Upper lobe of left lung (tissue), 6 donors: ENCODE data around the gene COX7A1. TPM values are rescaled to one million over a fixed set of nuclear protein-coding genes. Genes with fewer than 3 reads are reported as not detected.

Experiments
- ATAC-seq, 2 donors: fragments of 200-7000 bp; cut with Tn5 transposase; one replicate each; pipeline ENCODE4 v1.9.1; 2022; ENCODE audit warnings: mild to moderate bottlenecking in 2 of 2, moderate library complexity in 2 of 2; ENCODE audit not compliant: low FRiP score in 2 of 2
- DNase-seq, 2 donors: peaks; one replicate each; pipeline ENCODE4 v3.0.0-alpha.2; 2019 to 2020
- H3K27ac ChIP-seq, 4 donors: fragments of 200-600 bp; sonication (generic); one replicate each; pipeline ENCODE4 v1.5.1; 2016 to 2019
- H3K27me3 ChIP-seq, 4 donors: fragments of 200-600 bp; sonication (generic); one replicate each; pipeline ENCODE4 v1.5.1; 2017 to 2019
- H3K36me3 ChIP-seq, 4 donors: fragments of 200-600 bp; sonication (generic); one replicate each; pipeline ENCODE4 v1.5.1; 2016 to 2019
- H3K4me1 ChIP-seq, 4 donors: fragments of 200-600 bp; sonication (generic); one replicate each; pipeline ENCODE4 v1.5.1; 2018 to 2019
- H3K4me3 ChIP-seq, 4 donors: fragments of 200-600 bp; sonication (generic); one replicate each; pipeline ENCODE4 v1.5.1; 2017 to 2019; ENCODE audit warnings: mild to moderate bottlenecking in 2 of 4, moderate library complexity in 1 of 4
- H3K9me3 ChIP-seq, 4 donors: fragments of 200-600 bp; sonication (generic); one replicate each; pipeline ENCODE4 v1.5.1; 2018 to 2019
- CTCF ChIP-seq, 6 experiments: fragments of 450-650 bp in 4 of 6; fragments of 200-600 bp in 2 of 6; sonication (generic) in 2 of 6; IDR thresholded peaks; one replicate each; pipeline ENCODE4 v1.5.1; 2016 to 2019; ENCODE audit warnings: antibody characterized with exemption in 6 of 6
- EP300 ChIP-seq, 4 donors: sonication (generic); formaldehyde crosslinking; IDR thresholded peaks; one replicate each; pipeline ENCODE4 v1.5.1; 2017; ENCODE audit warnings: antibody characterized with exemption in 4 of 4, control low read depth in 2 of 4
- POLR2A ChIP-seq, 4 donors: fragments of 450-650 bp; IDR thresholded peaks; one replicate each; pipeline ENCODE4 v1.5.1; 2016 to 2017; ENCODE audit warnings: antibody characterized with exemption in 4 of 4, mild to moderate bottlenecking in 2 of 4
- POLR2AphosphoS5 ChIP-seq, 2 donors: sonication (generic); formaldehyde crosslinking; IDR thresholded peaks; one replicate each; pipeline ENCODE4 v1.5.1; 2017; ENCODE audit warnings: antibody characterized with exemption in 2 of 2
- WGBS, 2 donors: methylation state at CpG; one replicate each; pipeline ENCODE4 v1.1.5; 2017 to 2018; 5-methylcytosine and 5-hydroxymethylcytosine counted together
- total RNA-seq, 6 donors: library from RNA; depleted of rRNA in 4 of 6; stranded (reverse); fragments of >200 nt in 4 of 6; gene quantifications; one replicate each; pipeline versions ENCODE4 v1.1.0 to v1.2.1, GENCODE V29; 2016 to 2021
- donor health status: DM: no; HTN: no; CAD: no; lungs with moderate emphysema.
- donor health status: DM: no; HTN: yes; CAD: no; lungs with severe emphysema.

Gene COX7A1
- total RNA-seq, 6 donors from 2014 or later, result 12.4 to 95.1 (median 24.0) TPM; not detected in 1

DNA sequence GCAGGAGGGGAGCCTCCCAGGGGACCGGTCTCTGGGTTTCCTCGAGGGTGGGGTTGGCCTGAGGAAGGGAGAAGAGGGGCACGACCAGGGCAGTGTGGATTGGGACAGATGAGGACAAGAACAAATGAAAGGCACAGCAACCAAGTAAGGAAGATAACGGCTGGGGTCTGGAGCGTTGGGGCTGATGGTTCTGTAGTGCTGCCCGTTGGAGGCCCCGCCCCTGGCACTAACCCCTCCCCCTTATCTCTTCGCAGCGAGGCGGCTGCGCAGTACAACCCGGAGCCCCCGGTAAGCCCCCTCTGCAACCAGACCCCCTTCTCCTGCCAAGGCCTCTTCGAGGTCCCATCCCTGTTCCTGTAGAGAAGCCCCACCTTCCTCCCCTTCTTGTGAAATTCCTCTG is 10.2 kb downstream of the COX7A1 start:
- ATAC-seq, result no peak
- TF ChIP-seq EP300 (IDR thresholded peaks at IDR 0.05) (no peak), POLR2A (IDR thresholded peaks at IDR 0.05) (no peak), POLR2AphosphoS5 (IDR thresholded peaks at IDR 0.05) (no peak), CTCF (IDR thresholded peaks at IDR 0.05) (no peak)

GRCh38 chr19:36141039-36141927 is 11.0 kb downstream of the COX7A1 start:
- Histone ChIP-seq H3K36me3 (peaks cover 27 to 44% (median 38%) of the 10 kb centered on the region in 4 donors), H3K4me3 (peak overlapping the region; percentile 59 to 93 (median 80)), H3K27ac (peak overlapping the region; percentile 96 to 100 (median 98)), H3K27me3 (no peaks in the 10 kb centered on the region), H3K4me1 (peaks cover 15 to 34% (median 24%) of the 10 kb centered on the region in 4 donors), H3K9me3 (no peaks in the 10 kb centered on the region)
- ATAC-seq, result peak; percentile 80 to 88
- DNase-seq, result peak; percentile 93 to 94
- 30 to 43% methylated on average over 22 to 31 of the region's 42 CpGs for WGBS, 2 donors
- TF ChIP-seq POLR2AphosphoS5 (IDR thresholded peaks at IDR 0.05) (peak in 1 of 2 donors; percentile 78), EP300 (IDR thresholded peaks at IDR 0.05) (no peak), CTCF (IDR thresholded peaks at IDR 0.05) (no peak), POLR2A (IDR thresholded peaks at IDR 0.05) (peak in 3 of 4 donors; percentile 20 to 67 (median 59))

More for the DNA sequence above, 10.2 kb downstream of the COX7A1 start:
- WGBS, 2 donors, result 95 to 96% methylated on average over 13 to 14 of the region's 14 CpGs
- Histone ChIP-seq H3K9me3 (no peaks in the 10 kb centered on the region), H3K27me3 (no peaks in the 10 kb centered on the region), H3K27ac (peak overlapping the region in 3 of 4 donors; percentile 96 to 98 (median 98)), H3K4me3 (no peak overlapping the region), H3K4me1 (peaks cover 9 to 27% (median 17%) of the 10 kb centered on the region in 4 donors), H3K36me3 (peaks cover 29 to 52% (median 45%) of the 10 kb centered on the region in 4 donors)
- DNase-seq, result no peak

DNA sequence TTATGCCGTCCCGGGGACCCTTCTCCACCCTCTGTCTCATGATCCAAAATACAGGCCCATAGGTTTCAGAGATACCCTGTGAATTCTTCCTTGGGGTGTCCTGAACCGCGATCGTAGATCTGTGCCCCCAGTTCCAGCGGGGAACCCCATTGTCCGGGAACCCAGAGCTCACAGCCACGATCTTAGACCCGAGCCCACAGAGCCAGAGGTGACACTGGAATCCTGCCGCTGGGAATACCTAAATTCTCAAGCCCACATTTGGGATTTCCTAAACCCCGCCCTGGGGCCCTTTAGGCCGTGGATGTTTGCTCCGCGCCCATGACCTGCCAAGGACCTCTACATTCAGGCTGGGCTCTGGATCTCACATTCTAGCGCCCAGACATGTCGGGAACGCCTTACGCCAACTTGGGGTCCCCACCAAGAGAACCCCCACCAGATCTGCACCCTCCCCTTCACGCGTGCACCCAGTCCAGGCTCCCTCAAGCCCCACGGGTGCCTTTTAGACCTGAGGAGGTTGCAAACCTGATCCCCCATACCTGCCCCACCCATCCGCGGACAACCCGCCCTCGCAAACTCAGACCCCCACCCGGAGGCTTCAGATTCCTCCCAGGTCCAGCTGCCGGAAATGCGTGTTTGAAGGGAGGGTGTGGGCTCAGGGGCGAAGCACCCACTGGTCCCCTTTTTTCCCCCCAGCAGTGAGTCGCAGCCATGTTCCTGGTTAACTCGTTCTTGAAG is 11.8 kb downstream of the COX7A1 start:
- Histone ChIP-seq H3K27ac (peak overlapping the region; percentile 96 to 100 (median 98)), H3K27me3 (no peaks in the 10 kb centered on the region), H3K4me1 (peaks cover 15 to 36% (median 25%) of the 10 kb centered on the region in 4 donors), H3K36me3 (peaks cover 19 to 36% (median 29%) of the 10 kb centered on the region in 4 donors), H3K4me3 (peak overlapping the region; percentile 59 to 93 (median 80)), H3K9me3 (no peaks in the 10 kb centered on the region)
- 0 to 1% methylated on average over 8 to 30 of the region's 31 CpGs for WGBS, 2 donors
- DNase-seq (peak in 1 of 2 donors; percentile 56), ATAC-seq (peak; percentile 11 to 41)
- TF ChIP-seq POLR2A (IDR thresholded peaks at IDR 0.05) (peak in 1 of 4 donors; percentile 37), CTCF (IDR thresholded peaks at IDR 0.05) (no peak)

DNA sequence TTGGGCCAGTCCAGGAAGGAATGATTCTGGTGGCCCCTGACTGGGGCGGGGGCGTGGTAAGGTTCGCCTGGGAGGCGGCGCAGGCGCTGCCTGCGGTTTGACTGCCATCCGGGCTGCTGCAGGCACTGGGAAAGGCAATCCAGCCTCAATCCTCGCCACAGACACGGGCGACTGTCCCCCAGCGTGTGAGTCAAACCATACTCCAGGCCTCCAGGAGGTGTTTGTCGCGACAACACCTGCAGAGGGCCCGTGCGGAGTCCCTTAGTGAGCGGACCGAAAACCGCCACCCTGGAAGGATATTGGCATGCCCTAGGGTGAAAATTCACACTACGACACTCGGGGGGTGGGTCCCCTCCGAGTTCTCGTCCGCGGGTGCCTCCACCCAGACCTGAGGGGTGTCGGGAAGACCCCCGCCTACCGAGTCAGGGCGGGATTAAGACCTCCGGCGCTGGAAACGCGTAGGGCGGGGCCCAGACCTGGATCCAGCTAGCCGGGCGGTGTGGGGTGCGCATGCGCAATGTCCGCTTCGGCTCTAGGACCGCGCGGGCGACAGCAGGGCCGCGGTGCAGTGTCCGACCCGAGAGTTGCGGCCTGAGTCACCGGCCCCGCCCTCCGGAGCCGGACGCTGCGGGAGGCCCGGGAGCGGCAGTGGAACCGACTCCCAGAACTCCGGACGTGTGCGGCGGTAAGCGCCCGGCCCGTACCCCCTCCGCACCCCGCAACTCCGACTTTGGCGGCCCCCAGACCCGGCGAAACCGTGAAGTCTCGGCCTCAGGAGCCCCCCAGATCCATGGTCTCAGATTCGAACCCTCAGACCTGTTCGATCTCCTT is 12.6 kb downstream of the COX7A1 start, which contains the start of gene CAPNS1:
CAPNS1 (plus strand) TSS at position 594 of the 831 bp plus-strand sequence. CDS start 946 bp downstream, outside the sequence.
- peak within 1 kb of the TSS; percentile 96 to 100 (median 98) for H3K27ac ChIP-seq
- DNase-seq, result peak; percentile 99
- WGBS, 2 donors, result 0% methylated on average over 1 to 30 of the region's 75 CpGs
- peaks cover 15 to 36% (median 25%) of the 10 kb centered on the region in 4 donors for H3K4me1 ChIP-seq
- peaks cover 18 to 28% (median 22%) of the 10 kb centered on the region in 4 donors for H3K36me3 ChIP-seq
- H3K27me3 ChIP-seq, result no peaks in the 10 kb centered on the region
- peak; percentile 96 to 97 for ATAC-seq
- TF ChIP-seq POLR2AphosphoS5 (IDR thresholded peaks at IDR 0.05), result peak; percentile 87 to 98
- peak in 1 of 4 donors; percentile 22 for TF ChIP-seq EP300 (IDR thresholded peaks at IDR 0.05)
- peak; percentile 48 to 97 (median 94) for TF ChIP-seq POLR2A (IDR thresholded peaks at IDR 0.05)
- peak in 4 of 6 experiments; percentile 21 to 40 (median 30) for TF ChIP-seq CTCF (IDR thresholded peaks at IDR 0.05)
- peak within 1 kb of the TSS; percentile 59 to 93 (median 80) for H3K4me3 ChIP-seq
- H3K9me3 ChIP-seq, result no peaks in the 10 kb centered on the region
